Smooth muscle cell (in vitro differentiated cells): ENCODE results near the gene SETD2. TPM values are rescaled to one million over a fixed set of nuclear protein-coding genes. Genes with fewer than 3 reads are reported as not detected.

Source experiments
- DNase-seq: peaks from one replicate; lab custom pipeline; 2025; ENCODE audit not compliant: unreplicated experiment; lab: John Stamatoyannopoulos, UW
- H2AFZ ChIP-seq: fragments of 200-600 bp; sonication (generic); 2 replicates; pipeline ENCODE4 v1.6.0; 2016; ENCODE audit warnings: antibody characterized with exemption, low read depth, mild to moderate bottlenecking
- H3F3A ChIP-seq: fragments of 200-600 bp; sonication (generic); 2 replicates; pipeline ENCODE4 v1.6.0; 2017; ENCODE audit warnings: antibody characterized with exemption, low read depth
- H3K27ac ChIP-seq: fragments of 200-600 bp; sonication (generic); 2 replicates; pipeline ENCODE4 v1.5.1; 2016; ENCODE audit warnings: low read depth, mild to moderate bottlenecking
- H3K27me3 ChIP-seq: fragments of 200-600 bp; sonication (generic); 2 replicates; pipeline ENCODE4 v1.6.1; 2016; ENCODE audit warnings: low read depth, mild to moderate bottlenecking
- H3K36me3 ChIP-seq: fragments of 200-600 bp; sonication (generic); 2 replicates; pipeline ENCODE4 v1.5.1; 2016; ENCODE audit warnings: low read depth
- H3K4me1 ChIP-seq: fragments of 200-600 bp; sonication (generic); 2 replicates; pipeline ENCODE4 v1.5.1; 2016; ENCODE audit warnings: low read depth
- H3K4me2 ChIP-seq: fragments of 200-600 bp; sonication (generic); 2 replicates; pipeline ENCODE4 v1.6.0; 2016; ENCODE audit warnings: mild to moderate bottlenecking
- H3K4me3 ChIP-seq: fragments of 200-600 bp; sonication (generic); 2 replicates; pipeline ENCODE4 v1.5.1; 2016; ENCODE audit warnings: mild to moderate bottlenecking
- H3K79me2 ChIP-seq: fragments of 200-600 bp; sonication (generic); 2 replicates; pipeline ENCODE4 v1.6.0; 2016; ENCODE audit warnings: low read depth, mild to moderate bottlenecking
- H3K9ac ChIP-seq: fragments of 200-600 bp; sonication (generic); 2 replicates; pipeline ENCODE4 v1.6.0; 2016; ENCODE audit warnings: low read depth
- H3K9me3 ChIP-seq: fragments of 200-600 bp; sonication (generic); replicated peaks from 2 replicates; pipeline ENCODE4 v1.5.1; 2016; ENCODE audit warnings: low read depth
- H4K20me1 ChIP-seq: fragments of 200-600 bp; sonication (generic); 2 replicates; pipeline ENCODE4 v1.6.0; 2016; ENCODE audit warnings: low read depth
- CTCF ChIP-seq: fragments of 200-600 bp; sonication (generic); IDR thresholded peaks from 2 replicates; pipeline ENCODE4 v1.5.1; 2017; ENCODE audit warnings: borderline replicate concordance, mild to moderate bottlenecking, antibody characterized with exemption; ENCODE audit not compliant: insufficient read depth, poor library complexity, severe bottlenecking
- WGBS: methylation state at CpG from one replicate; pipeline ENCODE4 v1.1.7; 2016; ENCODE audit warnings: low lambda C conversion rate; 5-methylcytosine and 5-hydroxymethylcytosine counted together
- polyA plus RNA-seq: library from polyadenylated mRNA; unstranded; fragments of >200 nt; fragmentation: Nextera tagmentation; extraction: Ambion mirVana; gene quantifications from 2 replicates; pipeline ENCODE4 v1.2.1, GENCODE V29; 2016
- total RNA-seq: library from RNA; depleted of rRNA; stranded (reverse); fragments of >200 nt; gene quantifications from 2 replicates; pipeline ENCODE4 v1.2.3, GENCODE V29; 2014

Gene SETD2
- total and polyA plus RNA-seq, 2 experiments from 2014 or later: 8.3 to 28.4 TPM

DNA sequence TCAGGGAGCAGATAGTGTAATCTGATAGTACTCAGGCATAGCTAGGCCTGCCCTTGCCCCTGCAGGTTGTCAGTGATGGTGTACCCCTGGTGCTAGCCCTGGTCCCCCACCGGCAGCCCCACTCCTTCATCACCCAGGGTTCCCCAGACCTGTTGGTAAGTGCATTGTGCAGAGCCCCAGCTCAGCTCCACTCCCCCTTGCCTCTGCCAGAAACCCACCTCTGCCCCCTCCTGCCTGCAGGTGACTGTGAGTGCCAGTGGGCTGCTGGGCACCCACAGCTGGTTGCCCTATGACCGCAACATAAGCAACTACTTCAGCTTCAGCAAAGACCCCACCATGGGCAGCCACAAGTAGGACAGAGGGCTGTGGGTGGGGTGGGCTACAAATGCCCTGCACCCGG, 156.9 kb downstream of the SETD2 start:
- Histone ChIP-seq H3K79me2 (no peaks in the 10 kb centered on the region), H3K27me3 (no peaks in the 10 kb centered on the region), H3K9me3 (no peaks in the 10 kb centered on the region), H3K9ac (no peak overlapping the region), H3K27ac (no peak overlapping the region), H2AFZ (no peak overlapping the region), H4K20me1 (no peaks in the 10 kb centered on the region), H3K4me1 (peaks cover 8% of the 10 kb centered on the region), H3F3A (peaks cover 15% of the 10 kb centered on the region), H3K4me2 (no peak overlapping the region), H3K36me3 (no peaks in the 10 kb centered on the region), H3K4me3 (no peak overlapping the region)
- no peak for TF ChIP-seq CTCF
- WGBS: 100% methylated on average over 2 of the region's 3 CpGs
- DNase-seq: no peak

DNA sequence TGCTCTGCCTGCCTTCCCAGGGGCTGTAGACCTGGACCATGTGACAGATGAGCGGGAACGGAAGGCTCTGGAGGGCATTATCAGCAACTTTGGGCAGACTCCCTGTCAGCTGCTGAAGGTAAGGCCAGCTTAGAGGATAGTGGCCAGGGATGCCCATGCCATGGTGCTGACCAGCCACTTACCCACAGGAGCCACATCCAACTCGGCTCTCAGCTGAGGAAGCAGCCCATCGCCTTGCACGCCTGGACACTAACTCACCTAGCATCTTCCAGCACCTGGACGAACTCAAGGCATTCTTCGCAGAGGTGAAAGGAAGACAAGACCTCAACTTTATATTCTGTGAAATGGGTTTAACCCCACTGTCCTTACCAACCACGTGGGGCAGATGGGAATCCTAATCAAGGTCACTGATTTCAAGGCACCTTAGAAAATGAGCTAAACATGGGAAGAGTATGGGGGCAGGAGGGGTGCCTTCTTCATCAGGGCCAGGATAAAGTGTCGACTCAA, 157.7 kb downstream of the SETD2 start:
- no peak overlapping the region for H3K9ac ChIP-seq
- no peak for DNase-seq

GRCh38 chr3:47005212-47006144, 158.4 kb downstream of the SETD2 start:
- Histone ChIP-seq H3K27ac (no peak overlapping the region), H3K9me3 (no peaks in the 10 kb centered on the region), H3K9ac (no peak overlapping the region), H3F3A (peaks cover 7% of the 10 kb centered on the region), H4K20me1 (no peaks in the 10 kb centered on the region), H3K4me2 (no peak overlapping the region), H3K4me1 (peaks cover 8% of the 10 kb centered on the region), H3K27me3 (no peaks in the 10 kb centered on the region), H3K79me2 (no peaks in the 10 kb centered on the region), H3K4me3 (no peak overlapping the region), H2AFZ (no peak overlapping the region), H3K36me3 (no peaks in the 10 kb centered on the region)
- no peak for TF ChIP-seq CTCF
- DNase-seq: no peak
- WGBS: 90% methylated on average over 32 of the region's 32 CpGs

More for the DNA sequence above, 157.7 kb downstream of the SETD2 start:
- no peak overlapping the region for H2AFZ ChIP-seq
- no peaks in the 10 kb centered on the region for H3K9me3 ChIP-seq
- H4K20me1 ChIP-seq: no peaks in the 10 kb centered on the region
- no peak for TF ChIP-seq CTCF
- H3K4me2 ChIP-seq: no peak overlapping the region
- H3K79me2 ChIP-seq: no peaks in the 10 kb centered on the region
- WGBS: 92% methylated on average over 9 of the region's 9 CpGs
- no peaks in the 10 kb centered on the region for H3K27me3 ChIP-seq
- H3K36me3 ChIP-seq: no peaks in the 10 kb centered on the region
- H3K4me3 ChIP-seq: no peak overlapping the region
- H3F3A ChIP-seq: peaks cover 12% of the 10 kb centered on the region
- peaks cover 8% of the 10 kb centered on the region for H3K4me1 ChIP-seq
- H3K27ac ChIP-seq: no peak overlapping the region
